ENCODE measurements around the gene LYPLA2.
A peak's percentile ranks its signal among the peaks of the same experiment; 100 is the strongest.

LYPLA2 gene

GRCh38 chr1:23838401-23838866, 47.5 kb downstream of the LYPLA2 start:
- DNase-seq, result peak; percentile 65

GRCh38 chr1:23843644-23844043, 52.7 kb downstream of the LYPLA2 start:
- DNase-seq, result no peak
